C4-2B (cell line): Measurements from ENCODE around the gene PDE4D.

ENCODE experiments used
- ZFX ChIP-seq: fragments of 450-650 bp; IDR thresholded peaks from 2 replicates; pipeline ENCODE4 v1.6.1; 2017
- TF ChIP-seq, protein P1 (sequence below): fragments of 450-650 bp; conservative IDR thresholded peaks from 2 replicates; pipeline ENCODE4 v1.5.1; 2017; ENCODE audit warnings: mild to moderate bottlenecking

DNA sequence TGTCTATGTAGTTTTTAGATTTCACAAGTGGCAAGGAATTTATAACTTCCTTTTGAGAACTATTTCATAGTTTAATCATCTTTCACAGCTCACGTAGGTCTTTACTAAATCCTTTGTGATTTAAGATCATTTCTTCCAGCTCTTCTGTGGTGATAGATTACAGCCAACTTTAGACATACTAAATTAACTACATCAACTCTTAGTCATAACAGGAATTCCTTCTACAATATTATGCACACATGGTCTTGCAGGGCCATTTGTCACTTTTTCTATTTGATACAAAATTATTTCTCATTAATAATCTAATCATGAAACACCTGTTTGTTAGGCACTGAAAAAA, 208.4 kb downstream of the PDE4D start:
- TF ChIP-seq, protein P1, sequence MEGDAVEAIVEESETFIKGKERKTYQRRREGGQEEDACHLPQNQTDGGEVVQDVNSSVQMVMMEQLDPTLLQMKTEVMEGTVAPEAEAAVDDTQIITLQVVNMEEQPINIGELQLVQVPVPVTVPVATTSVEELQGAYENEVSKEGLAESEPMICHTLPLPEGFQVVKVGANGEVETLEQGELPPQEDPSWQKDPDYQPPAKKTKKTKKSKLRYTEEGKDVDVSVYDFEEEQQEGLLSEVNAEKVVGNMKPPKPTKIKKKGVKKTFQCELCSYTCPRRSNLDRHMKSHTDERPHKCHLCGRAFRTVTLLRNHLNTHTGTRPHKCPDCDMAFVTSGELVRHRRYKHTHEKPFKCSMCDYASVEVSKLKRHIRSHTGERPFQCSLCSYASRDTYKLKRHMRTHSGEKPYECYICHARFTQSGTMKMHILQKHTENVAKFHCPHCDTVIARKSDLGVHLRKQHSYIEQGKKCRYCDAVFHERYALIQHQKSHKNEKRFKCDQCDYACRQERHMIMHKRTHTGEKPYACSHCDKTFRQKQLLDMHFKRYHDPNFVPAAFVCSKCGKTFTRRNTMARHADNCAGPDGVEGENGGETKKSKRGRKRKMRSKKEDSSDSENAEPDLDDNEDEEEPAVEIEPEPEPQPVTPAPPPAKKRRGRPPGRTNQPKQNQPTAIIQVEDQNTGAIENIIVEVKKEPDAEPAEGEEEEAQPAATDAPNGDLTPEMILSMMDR = no peak
- no peak for TF ChIP-seq ZFX
